ENCODE data around the gene CDYL2. TPM values are rescaled to one million over a fixed set of nuclear protein-coding genes. Genes with fewer than 3 reads are reported as not detected.

Gene CDYL2
- total and polyA plus RNA-seq, 2 experiments from 2014 or later, result 7.4 to 12.2 TPM

DNA sequence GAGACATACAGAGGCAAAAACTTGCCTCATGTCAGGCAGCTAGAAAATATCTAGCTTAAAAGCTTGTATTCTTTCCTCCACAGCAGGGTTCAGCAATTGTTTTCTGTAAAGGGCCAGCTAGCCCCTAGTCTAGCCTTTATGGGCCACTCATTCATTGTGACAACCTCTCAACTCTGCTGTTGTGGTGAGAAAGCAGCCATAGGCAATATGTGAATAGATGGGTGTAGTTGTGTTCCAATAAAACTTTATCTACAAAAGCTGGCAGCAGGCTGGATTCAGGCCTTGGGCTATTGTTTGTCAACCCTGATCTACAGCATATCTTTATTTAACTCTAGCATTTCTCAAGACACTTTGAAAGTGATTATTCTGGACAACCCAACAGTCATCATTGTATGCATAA lies 46.4 kb upstream of the CDYL2 start:
- no peak for TF ChIP-seq EZH2 (IDR thresholded peaks at IDR 0.05; ENCODE audit: borderline replicate concordance)
- no peak for TF ChIP-seq EZH2phosphoT487 (IDR thresholded peaks at IDR 0.05; ENCODE audit: low read depth, severe bottlenecking, unreplicated experiment)
- TF ChIP-seq, protein P1, sequence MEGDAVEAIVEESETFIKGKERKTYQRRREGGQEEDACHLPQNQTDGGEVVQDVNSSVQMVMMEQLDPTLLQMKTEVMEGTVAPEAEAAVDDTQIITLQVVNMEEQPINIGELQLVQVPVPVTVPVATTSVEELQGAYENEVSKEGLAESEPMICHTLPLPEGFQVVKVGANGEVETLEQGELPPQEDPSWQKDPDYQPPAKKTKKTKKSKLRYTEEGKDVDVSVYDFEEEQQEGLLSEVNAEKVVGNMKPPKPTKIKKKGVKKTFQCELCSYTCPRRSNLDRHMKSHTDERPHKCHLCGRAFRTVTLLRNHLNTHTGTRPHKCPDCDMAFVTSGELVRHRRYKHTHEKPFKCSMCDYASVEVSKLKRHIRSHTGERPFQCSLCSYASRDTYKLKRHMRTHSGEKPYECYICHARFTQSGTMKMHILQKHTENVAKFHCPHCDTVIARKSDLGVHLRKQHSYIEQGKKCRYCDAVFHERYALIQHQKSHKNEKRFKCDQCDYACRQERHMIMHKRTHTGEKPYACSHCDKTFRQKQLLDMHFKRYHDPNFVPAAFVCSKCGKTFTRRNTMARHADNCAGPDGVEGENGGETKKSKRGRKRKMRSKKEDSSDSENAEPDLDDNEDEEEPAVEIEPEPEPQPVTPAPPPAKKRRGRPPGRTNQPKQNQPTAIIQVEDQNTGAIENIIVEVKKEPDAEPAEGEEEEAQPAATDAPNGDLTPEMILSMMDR (IDR thresholded peaks at IDR 0.05; ENCODE audit: poor library complexity), result no peak
- no peak overlapping the region for H3K4me2 ChIP-seq
- no peaks in the 10 kb centered on the region for H3K27me3 ChIP-seq
- H4K20me1 ChIP-seq (ENCODE audit: insufficient read depth, poor library complexity, severe bottlenecking), result no peaks in the 10 kb centered on the region
- H3K9me2 ChIP-seq (replicated peaks; ENCODE audit: insufficient read depth), result no peaks in the 10 kb centered on the region
- H3K9me3 ChIP-seq (ENCODE audit: low read depth), result no peaks in the 10 kb centered on the region
- H3K27ac ChIP-seq, result no peak overlapping the region
- no peak overlapping the region for H2AFZ ChIP-seq
- no peaks in the 10 kb centered on the region for H3K4me1 ChIP-seq (ENCODE audit: insufficient read depth)
- no peak overlapping the region for H3K4me3 ChIP-seq
- no peaks in the 10 kb centered on the region for H3K79me2 ChIP-seq
- DNase-seq (ENCODE audit: low spot score), result no peak
- no peaks in the 10 kb centered on the region for H3K36me3 ChIP-seq (replicated peaks; ENCODE audit: insufficient read depth, low read depth)

DNA sequence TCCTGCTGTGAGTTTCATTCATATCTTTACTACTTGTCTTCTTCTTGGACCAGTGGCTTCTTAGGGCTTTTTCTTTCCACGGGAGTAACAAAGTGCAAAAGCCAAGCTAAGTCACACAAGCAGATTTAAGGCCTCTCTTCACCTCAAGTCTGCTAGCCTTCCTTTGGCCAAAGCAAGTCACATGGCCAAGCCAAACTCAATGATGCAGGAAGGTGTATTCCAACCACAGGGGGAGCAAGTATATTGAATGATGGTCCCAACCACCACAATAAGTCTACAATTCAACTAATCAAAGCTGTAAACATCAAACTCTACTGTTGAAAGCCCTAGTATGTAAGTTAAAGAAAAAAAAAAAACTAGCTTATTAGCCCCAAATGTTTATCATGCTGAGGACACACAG lies 44.5 kb upstream of the CDYL2 start:
- WGBS (ENCODE audit: low lambda C conversion rate, missing lambda C conversion rate), result 94% methylated on average over 1 of the region's 1 CpG
- no peaks in the 10 kb centered on the region for H3K9me3 ChIP-seq (ENCODE audit: low read depth)
- H3K4me2 ChIP-seq, result no peak overlapping the region
- H3K4me3 ChIP-seq, result no peak overlapping the region
- no peaks in the 10 kb centered on the region for H3K36me3 ChIP-seq (replicated peaks; ENCODE audit: insufficient read depth, low read depth)
- no peak overlapping the region for H2AFZ ChIP-seq
- no peaks in the 10 kb centered on the region for H4K20me1 ChIP-seq (ENCODE audit: insufficient read depth, poor library complexity, severe bottlenecking)
- no peaks in the 10 kb centered on the region for H3K79me2 ChIP-seq
- no peaks in the 10 kb centered on the region for H3K9me2 ChIP-seq (replicated peaks; ENCODE audit: insufficient read depth)
- TF ChIP-seq, protein P1 (IDR thresholded peaks at IDR 0.05; ENCODE audit: poor library complexity), result no peak
- no peak for TF ChIP-seq EZH2phosphoT487 (IDR thresholded peaks at IDR 0.05; ENCODE audit: low read depth, severe bottlenecking, unreplicated experiment)
- TF ChIP-seq EZH2 (IDR thresholded peaks at IDR 0.05; ENCODE audit: borderline replicate concordance), result no peak
- DNase-seq (ENCODE audit: low spot score), result no peak
- no peak overlapping the region for H3K27ac ChIP-seq
- no peaks in the 10 kb centered on the region for H3K4me1 ChIP-seq (ENCODE audit: insufficient read depth)
- H3K27me3 ChIP-seq, result no peaks in the 10 kb centered on the region

DNA sequence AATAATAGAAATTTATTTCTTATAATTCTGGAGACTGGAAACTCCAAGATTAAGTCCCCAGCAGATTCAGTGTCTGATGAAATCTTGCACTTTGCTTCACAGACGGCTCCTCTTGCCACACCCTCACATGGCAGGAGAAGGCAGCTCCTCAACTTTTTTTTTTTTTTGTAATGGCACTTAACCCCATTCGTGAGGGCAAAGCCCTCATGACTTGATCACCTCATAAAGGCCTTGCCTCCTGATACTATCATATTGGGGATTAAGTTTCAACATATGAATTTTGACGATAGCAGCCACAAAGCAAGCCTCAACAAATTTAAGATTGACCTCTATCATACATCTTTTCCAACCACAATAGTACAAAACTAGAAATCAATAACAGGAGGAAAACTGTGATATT lies 42.3 kb upstream of the CDYL2 start:
- Histone ChIP-seq H3K4me2 (no peak overlapping the region), H3K79me2 (no peaks in the 10 kb centered on the region), H3K9me2 (replicated peaks; ENCODE audit: insufficient read depth) (no peaks in the 10 kb centered on the region), H3K27ac (no peak overlapping the region), H2AFZ (no peak overlapping the region), H3K9me3 (ENCODE audit: low read depth) (no peaks in the 10 kb centered on the region), H3K36me3 (replicated peaks; ENCODE audit: insufficient read depth, low read depth) (no peaks in the 10 kb centered on the region), H3K4me3 (no peak overlapping the region), H4K20me1 (ENCODE audit: insufficient read depth, poor library complexity, severe bottlenecking) (no peaks in the 10 kb centered on the region), H3K4me1 (ENCODE audit: insufficient read depth) (no peaks in the 10 kb centered on the region), H3K27me3 (no peaks in the 10 kb centered on the region)
- DNase-seq (ENCODE audit: low spot score), result no peak
- TF ChIP-seq EZH2phosphoT487 (IDR thresholded peaks at IDR 0.05; ENCODE audit: low read depth, severe bottlenecking, unreplicated experiment), result no peak
- no peak for TF ChIP-seq EZH2 (IDR thresholded peaks at IDR 0.05; ENCODE audit: borderline replicate concordance)
- TF ChIP-seq, protein P1 (IDR thresholded peaks at IDR 0.05; ENCODE audit: poor library complexity), result no peak
- 57% methylated on average over 3 of the region's 3 CpGs for WGBS (ENCODE audit: low lambda C conversion rate, missing lambda C conversion rate)

DNA sequence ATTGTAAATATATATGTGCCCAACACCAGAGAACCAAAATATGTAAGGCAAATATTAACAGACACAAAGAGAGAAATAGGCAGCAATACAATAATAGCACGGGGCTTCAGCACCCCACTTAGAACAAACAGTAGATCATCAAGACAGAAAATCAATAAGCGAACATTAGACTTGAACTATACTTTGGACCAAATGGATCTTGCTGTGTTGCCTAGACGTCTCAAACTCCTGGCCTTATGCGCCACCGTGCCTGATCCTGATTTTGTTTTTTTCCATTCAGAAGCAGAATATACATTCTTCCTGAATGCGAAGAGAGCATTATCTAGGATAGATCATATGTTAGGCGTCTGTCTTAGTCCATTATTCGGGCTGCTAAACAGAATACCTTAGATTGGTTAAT lies 41.9 kb upstream of the CDYL2 start:
- H2AFZ ChIP-seq, result no peak overlapping the region
- H4K20me1 ChIP-seq (ENCODE audit: insufficient read depth, poor library complexity, severe bottlenecking), result no peaks in the 10 kb centered on the region
- H3K4me1 ChIP-seq (ENCODE audit: insufficient read depth), result no peaks in the 10 kb centered on the region
- H3K4me2 ChIP-seq, result no peak overlapping the region
- no peaks in the 10 kb centered on the region for H3K9me2 ChIP-seq (replicated peaks; ENCODE audit: insufficient read depth)
- no peaks in the 10 kb centered on the region for H3K27me3 ChIP-seq
- DNase-seq (ENCODE audit: low spot score), result no peak
- no peaks in the 10 kb centered on the region for H3K79me2 ChIP-seq
- H3K36me3 ChIP-seq (replicated peaks; ENCODE audit: insufficient read depth, low read depth), result no peaks in the 10 kb centered on the region
- H3K9me3 ChIP-seq (ENCODE audit: low read depth), result no peaks in the 10 kb centered on the region
- no peak overlapping the region for H3K27ac ChIP-seq
- H3K4me3 ChIP-seq, result no peak overlapping the region
- 88% methylated on average over 8 of the region's 8 CpGs for WGBS (ENCODE audit: low lambda C conversion rate, missing lambda C conversion rate)
- no peak for TF ChIP-seq EZH2phosphoT487 (IDR thresholded peaks at IDR 0.05; ENCODE audit: low read depth, severe bottlenecking, unreplicated experiment)
- TF ChIP-seq, protein P1 (IDR thresholded peaks at IDR 0.05; ENCODE audit: poor library complexity), result no peak

Measured in hepatocyte (in vitro differentiated cells).